Epithelial cell of proximal tubule (primary cell): ENCODE measurements around the gene PALS2. TPM values are rescaled to one million over a fixed set of nuclear protein-coding genes. Genes with fewer than 3 reads are reported as not detected.
A peak's percentile ranks its signal among the peaks of the same experiment; 100 is the strongest.

ENCODE experiments used
- DNase-seq: peaks from one replicate; pipeline ENCODE4 v3.0.0-alpha.2; 2011; ENCODE audit warnings: low read depth
- H3K4me3 ChIP-seq: 2 replicates; pipeline ENCODE4 v1.5.1; 2011; ENCODE audit warnings: low read depth, mild to moderate bottlenecking, low read length
- CTCF ChIP-seq: conservative IDR thresholded peaks from 2 replicates; pipeline ENCODE4 v1.5.1; 2012; ENCODE audit warnings: low read depth, mild to moderate bottlenecking, low read length
- total RNA-seq: library from RNA; depleted of rRNA; stranded (reverse); fragments of >200 nt; gene quantifications from 2 replicates; pipeline ENCODE4 v1.2.3, GENCODE V29; 2015

The PALS2 gene, protein sequence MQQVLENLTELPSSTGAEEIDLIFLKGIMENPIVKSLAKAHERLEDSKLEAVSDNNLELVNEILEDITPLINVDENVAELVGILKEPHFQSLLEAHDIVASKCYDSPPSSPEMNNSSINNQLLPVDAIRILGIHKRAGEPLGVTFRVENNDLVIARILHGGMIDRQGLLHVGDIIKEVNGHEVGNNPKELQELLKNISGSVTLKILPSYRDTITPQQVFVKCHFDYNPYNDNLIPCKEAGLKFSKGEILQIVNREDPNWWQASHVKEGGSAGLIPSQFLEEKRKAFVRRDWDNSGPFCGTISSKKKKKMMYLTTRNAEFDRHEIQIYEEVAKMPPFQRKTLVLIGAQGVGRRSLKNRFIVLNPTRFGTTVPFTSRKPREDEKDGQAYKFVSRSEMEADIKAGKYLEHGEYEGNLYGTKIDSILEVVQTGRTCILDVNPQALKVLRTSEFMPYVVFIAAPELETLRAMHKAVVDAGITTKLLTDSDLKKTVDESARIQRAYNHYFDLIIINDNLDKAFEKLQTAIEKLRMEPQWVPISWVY
- total RNA-seq, result 4.6 and 6.0 TPM in 2 replicates

DNA sequence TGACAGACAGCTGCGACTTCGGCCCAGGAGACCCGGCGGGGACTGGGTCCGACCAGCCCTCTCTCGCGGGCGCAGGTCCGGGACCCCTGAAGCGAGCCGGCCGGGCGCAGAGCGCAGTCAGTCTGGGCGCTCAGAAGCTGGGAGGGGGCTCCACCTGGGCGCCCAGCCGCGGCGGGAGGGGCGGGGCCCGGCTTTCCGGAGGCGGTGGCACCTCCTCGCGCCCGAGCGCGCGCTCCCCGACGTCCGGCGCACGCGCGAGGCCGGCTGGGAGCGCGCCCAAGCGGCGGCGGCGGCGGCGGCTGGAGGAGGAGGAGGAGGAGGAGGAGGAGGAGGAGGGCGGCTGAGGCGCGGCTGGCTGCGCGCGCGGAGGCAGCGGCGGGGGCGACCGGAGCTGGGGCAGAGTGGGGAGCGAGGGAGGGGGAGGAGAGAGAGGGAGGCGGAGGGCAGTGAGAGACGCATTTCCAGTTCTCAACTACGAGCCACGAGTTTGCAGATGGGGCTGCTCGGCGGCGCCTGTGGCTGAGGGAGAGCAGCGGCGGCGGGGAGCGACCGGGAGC, at the start of gene PALS2:
PALS2 (plus strand) TSS at position 456 of the 557 bp plus-strand sequence. CDS start 50,216 bp downstream, outside the sequence.
- TF ChIP-seq CTCF, result no peak
- no peak for DNase-seq
- peak within 1 kb of the TSS; percentile 85 for H3K4me3 ChIP-seq

GRCh38 chr7:24531255-24531654, 42.0 kb upstream of the PALS2 start:
- no peak for TF ChIP-seq CTCF
- H3K4me3 ChIP-seq, result no peak overlapping the region
- no peak for DNase-seq

DNA sequence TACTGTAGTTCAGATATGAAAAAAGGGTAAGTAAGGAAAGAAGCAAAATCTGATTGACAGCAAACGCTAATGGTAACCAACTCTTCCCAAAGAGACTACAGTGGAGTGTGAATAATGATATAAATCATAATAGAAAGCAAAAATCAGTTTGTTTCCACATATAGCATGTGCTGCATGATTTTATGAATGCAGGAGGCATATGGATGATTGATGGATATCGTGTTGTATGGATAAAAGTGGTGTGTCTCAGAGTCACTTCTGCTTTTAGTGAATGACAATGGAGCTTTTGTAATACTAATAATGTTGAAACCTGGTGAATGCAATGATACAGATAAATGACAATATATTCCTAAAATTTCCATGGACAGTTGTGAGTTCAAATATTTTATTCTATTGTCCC, 36.6 kb upstream of the PALS2 start:
- no peak overlapping the region for H3K4me3 ChIP-seq
- no peak for TF ChIP-seq CTCF
- DNase-seq, result no peak

DNA sequence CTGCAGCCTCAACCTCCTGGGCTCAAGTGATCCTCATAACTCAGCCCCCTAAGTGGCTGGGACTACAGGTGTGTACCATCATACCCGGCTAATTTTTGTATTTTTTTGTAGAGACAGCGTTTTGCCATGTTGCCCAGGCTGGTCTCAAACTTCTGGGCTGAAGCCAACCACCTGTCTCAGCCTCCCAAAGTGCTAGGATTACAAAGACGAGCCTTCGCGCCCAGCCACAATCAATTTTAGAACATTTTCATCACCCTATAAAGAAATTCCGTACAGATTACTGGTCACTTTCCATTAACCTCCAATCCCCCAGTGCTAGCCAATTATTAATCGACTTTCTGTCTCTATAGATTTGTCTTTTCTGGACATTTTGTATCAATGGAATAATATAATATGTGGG, 32.3 kb upstream of the PALS2 start:
- H3K4me3 ChIP-seq, result no peak overlapping the region
- no peak for TF ChIP-seq CTCF
- DNase-seq, result no peak

DNA sequence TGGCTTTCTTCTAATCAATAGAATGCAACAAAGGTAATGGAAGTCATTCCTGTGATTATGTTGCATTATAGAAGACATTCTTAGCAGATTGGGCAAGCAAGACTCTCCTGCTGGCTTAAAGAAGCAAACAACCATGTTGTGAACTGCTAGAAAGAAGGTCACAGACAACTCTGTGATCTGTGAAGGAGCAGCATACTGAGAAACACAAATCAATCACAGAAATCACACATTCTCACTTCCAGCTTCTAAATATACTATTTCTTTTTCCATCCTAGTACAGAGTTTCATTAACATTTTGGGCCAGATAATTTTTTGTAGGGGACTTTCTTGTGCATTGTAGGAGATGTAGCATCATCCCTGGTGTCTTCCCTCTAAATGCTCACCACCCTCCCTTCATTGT, 28.0 kb upstream of the PALS2 start:
- no peak for DNase-seq
- no peak overlapping the region for H3K4me3 ChIP-seq
- TF ChIP-seq CTCF, result no peak

DNA sequence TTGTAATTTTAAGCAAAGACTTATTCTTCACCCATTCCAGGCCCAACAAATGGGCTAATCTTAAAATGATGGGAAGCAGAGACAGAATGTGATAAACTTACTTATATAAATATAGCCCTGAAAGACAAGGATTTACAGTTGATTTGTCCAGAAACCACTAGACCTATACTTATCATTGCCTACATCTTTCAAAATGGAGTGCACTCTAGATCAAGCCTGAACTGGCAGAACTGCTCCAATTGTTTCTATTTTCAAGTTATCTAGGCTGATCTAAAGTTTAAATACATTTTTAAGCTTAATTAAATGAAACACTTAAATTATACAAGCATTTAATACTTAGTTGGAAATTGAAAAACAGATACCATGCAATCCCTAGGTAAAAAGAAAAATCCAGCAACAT, 24.9 kb upstream of the PALS2 start:
- TF ChIP-seq CTCF, result no peak
- DNase-seq, result no peak
- no peak overlapping the region for H3K4me3 ChIP-seq
